Fibroblast of skin of left biceps (primary cell): ENCODE measurements around the gene PIK3R5.
"Not testable (repeated sequence)": the region's sequence is repeated elsewhere in the genome, so short reads cannot be mapped to it uniquely, and the experiment has no call there.

Experiments used
- DNase-seq, 2 experiments: peaks; one replicate each; pipeline ENCODE4 v3.0.0-alpha.2; 2013; ENCODE audit warnings: low read depth in 2 of 2

PIK3R5 gene, protein sequence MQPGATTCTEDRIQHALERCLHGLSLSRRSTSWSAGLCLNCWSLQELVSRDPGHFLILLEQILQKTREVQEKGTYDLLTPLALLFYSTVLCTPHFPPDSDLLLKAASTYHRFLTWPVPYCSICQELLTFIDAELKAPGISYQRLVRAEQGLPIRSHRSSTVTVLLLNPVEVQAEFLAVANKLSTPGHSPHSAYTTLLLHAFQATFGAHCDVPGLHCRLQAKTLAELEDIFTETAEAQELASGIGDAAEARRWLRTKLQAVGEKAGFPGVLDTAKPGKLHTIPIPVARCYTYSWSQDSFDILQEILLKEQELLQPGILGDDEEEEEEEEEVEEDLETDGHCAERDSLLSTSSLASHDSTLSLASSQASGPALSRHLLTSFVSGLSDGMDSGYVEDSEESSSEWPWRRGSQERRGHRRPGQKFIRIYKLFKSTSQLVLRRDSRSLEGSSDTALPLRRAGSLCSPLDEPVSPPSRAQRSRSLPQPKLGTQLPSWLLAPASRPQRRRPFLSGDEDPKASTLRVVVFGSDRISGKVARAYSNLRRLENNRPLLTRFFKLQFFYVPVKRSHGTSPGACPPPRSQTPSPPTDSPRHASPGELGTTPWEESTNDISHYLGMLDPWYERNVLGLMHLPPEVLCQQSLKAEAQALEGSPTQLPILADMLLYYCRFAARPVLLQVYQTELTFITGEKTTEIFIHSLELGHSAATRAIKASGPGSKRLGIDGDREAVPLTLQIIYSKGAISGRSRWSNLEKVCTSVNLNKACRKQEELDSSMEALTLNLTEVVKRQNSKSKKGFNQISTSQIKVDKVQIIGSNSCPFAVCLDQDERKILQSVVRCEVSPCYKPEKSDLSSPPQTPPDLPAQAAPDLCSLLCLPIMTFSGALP

DNA sequence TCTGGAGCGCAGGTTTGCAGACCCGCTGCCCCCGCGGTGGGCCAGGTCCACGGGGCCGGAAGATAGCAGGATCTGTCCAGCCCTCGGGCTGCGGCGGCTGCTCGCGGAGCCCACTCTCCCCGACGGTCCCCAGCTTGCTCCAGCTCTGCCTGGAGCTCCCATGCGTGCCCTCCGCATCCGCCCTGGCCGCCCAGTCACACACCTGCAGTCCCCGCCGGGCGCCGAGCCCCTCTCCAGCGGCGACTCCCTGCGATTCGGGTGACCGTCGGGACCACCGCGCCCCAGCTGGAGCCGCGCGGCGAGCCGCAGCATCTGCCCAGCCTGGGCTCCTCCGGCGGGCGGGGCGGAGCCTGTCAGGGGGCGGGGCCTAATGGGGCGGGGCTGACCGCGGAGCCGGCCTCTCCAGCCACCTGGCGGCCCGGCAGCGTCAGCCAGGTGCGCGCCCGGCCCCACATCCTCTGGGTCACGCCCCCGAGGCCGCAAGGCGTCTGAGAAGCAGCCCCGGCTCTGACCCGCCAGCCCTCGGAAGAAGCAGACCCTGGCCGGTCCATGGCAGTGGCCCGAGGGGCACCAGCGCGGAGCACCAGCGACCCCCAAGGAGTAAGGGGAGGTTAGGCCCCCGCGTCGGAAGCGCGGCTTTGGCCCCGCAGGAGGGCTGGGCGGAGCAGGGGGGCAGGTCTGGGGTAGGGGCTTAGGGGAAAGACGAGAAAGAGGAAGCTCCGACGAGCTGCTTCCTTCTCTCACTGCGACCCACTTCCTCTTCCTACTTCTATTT lies at the start of gene PIK3R5:
TSS of gene PIK3R5 (minus strand) at position 314 of the 775 bp plus-strand sequence. CDS start 54,213 bp downstream, outside the sequence.
- DNase-seq = no peak

DNA sequence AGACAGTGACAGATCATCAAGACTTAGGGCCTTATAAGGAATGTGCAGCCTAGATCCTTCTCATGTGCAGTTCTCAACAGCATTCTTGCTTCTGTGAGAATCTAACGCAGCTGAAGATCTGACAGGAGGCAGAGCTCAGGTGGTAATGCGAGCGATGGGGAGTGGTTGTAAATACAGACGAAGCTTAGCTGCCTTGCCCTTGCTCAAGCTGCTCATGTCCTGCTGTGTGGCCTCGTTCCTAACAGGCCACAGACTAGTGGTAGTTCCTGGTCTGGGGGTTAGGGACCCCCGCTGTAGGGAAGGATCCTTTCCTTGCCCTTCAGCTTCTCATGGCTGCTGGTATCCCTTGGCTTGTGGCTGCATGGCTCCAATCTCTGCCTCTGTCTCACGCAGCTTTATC lies 45.5 kb upstream of the PIK3R5 start:
- DNase-seq = no peak

DNA sequence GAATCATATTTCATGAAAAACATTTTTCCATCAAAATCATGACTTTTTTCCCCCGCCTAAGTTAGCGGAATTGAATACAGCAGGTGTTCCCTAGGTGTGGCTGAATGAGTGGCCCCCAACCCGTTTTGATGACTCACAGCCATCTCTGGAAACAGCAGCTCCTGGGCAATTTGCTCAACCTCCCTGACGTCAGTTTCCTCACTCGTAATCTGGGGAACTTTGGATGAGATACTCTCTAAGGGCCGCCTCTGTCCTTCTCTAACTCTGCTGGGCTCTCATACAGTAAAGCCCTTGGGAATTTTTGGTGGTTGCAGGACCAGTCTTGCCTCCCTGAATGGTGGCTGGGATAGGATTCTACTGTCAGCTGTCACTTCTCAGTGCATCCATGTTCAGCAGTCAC lies 44.2 kb upstream of the PIK3R5 start:
- DNase-seq = no peak

DNA sequence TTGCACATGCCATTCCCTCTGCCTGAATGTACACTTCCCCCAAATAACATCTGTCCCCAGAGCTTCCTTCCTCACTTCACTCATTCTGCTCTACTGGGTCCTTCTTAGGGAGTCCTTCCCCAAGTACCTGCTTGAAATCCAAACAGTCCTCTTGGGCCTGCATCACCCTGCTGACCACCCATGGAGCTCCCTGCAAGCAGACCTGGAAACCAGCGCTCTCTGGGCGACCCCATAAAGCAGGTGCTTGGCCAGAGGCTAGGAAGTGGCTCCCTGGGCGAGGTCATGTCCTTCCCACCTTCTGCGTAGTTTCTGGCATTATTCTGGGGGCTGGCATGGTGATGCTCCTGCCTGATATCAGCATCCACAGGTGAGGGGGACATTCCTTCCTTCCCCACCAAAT lies 43.6 kb upstream of the PIK3R5 start:
- no peak for DNase-seq

DNA sequence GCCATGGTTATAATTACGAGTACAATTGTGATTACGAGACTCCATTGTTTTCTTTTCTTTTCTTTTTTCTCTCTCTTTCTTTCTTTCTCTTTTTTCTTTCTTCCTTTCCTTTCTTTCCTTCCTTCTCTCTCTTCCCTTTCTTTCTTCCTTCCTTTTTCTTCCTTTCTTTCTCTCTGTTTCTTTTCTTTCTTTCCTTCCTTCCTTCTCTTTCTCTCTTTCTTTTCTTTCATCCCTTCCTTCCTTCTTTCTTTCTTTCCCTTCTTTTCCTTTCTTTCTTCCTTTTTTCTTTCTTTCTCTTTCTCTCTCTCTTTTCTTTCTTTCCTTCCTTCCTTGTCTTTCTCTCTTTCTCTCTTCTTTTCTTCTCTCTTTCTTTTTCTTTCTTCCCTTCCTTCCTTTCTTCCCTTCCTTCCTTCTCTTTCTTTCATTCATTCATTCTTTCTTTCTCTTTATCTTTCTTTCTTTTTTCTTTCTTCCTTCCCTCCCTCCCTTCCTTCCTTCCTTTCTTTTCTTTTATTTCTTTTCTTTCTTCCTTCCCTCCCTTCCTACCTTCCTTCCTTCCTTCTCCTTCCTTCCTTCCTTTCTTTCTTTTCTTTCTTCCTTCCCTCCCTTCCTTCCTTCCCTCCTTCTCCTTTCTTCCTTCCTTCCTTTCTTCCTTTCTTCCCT lies 41.7 kb upstream of the PIK3R5 start:
- DNase-seq = no peak

DNA sequence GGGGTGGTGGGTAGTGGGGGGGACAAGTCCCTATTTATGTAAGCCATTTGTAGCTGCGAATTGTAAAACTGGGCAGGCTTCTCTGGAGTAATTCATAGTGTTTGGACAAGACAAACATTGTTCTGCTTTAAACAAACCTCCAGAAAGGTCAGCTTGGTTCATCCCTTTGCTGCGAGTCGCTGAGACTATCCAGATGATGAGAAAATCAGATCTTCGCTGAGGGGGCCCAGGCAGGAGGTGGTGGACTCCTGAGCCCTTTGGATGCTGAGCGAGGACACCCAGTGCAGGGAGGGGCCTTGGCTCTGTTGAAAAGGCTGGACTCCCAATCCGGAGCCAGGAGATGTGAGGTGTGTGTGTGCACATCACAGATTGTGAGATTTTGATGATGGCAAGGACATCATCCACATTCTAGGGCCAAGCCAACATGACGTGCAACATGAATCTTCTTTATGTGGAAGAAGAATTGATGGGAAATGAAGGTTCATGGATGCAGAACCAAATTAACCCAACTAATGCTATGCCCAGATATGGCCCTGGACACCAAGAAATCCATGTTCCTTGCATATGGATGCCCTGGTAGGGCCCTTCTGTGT lies 40.8 kb upstream of the PIK3R5 start:
- no peak for DNase-seq

DNA sequence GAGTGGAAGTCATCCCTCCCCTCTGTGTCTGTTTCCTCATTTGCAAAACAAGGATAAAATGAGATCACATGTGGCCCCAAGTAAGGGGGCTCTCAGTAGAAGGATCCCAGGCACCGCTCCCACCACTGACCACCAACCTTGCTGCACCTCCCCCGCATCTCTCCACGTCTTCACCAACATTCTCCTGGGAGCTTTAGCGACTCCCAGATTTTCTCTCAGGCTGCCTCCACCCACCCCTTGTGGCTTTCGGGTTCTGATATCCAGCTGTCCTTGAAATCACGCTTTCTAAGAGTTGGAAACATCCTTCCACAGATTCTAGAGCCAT lies 39.4 kb upstream of the PIK3R5 start:
- DNase-seq = no peak

DNA sequence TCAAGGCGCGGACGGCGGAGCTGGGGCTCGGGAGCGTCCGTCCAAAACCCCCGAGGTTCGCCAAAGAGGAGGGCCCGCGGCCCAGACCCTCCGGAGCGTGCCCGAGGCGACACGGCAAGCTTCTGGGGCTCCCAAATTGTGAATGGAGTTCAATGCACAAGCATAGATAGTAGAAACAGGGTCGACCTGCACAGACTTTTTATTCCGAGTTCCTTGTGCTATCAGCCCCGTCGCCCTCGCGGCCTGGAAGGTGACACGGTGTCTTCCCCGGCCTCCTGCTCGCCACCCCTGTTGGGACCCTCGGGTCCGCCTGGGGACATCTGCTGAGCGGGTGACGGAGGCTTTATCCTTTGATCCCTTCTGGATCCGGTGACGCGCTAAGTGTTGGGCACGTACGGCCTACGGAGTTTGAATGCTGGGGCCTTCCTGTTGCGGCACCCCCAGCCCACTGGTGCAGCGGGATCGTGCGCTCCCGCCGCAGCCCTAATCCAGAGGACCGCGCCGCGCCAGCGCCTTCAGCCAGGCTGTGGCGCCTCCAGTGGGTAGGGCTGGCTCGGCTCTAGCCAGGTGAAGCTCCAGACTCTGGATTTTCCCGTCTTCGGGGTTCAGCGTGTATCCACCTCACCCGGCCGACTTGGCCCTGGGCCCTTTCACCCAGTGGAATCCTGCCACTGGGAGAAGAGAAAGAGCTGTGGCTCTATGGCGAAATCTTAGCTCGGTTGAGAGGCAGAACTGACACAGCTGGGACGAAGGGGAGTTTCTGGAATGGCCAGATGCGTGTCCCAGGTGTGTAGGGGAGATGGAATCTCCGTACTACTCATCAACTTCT lies 38.8 kb upstream of the PIK3R5 start:
- DNase-seq = no peak

DNA sequence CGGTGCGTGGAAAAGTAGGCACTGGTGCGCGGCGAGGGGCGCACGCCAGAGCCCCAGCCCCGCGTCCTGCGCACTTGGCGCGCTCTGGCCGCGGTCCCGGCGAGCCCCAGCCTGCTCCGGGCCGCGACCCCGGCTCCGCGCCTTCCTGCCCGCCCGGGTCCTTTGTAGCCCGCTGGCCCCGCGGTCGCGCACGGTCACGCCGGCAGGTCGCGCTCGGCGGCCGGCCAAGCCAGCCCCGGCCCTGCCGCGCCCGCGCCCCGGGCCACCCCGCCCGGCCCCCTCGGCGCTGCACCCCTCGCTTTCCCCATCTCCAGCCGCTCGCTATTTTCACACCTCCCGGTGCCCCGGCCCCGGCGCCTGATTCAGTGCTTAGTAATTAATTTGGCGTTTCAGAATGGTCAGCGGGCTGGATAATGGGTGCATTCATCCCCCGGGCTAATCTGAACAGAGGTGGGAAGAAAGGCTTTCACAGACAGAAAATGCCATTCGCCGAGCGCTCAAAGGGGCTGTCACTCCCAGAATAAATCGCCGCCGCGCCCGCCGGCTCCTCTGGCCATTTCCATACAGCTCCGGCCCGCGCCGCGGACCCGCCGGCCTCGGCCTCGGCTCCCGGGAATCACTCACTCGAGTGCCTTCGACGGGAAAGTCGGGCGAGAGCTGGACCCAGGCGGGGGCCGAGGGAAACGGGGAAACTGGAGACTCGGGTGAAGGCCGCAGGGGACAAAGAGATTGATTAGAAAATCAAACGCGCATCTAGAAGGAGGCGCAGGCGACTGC lies 38.0 kb upstream of the PIK3R5 start:
- DNase-seq = no peak

DNA sequence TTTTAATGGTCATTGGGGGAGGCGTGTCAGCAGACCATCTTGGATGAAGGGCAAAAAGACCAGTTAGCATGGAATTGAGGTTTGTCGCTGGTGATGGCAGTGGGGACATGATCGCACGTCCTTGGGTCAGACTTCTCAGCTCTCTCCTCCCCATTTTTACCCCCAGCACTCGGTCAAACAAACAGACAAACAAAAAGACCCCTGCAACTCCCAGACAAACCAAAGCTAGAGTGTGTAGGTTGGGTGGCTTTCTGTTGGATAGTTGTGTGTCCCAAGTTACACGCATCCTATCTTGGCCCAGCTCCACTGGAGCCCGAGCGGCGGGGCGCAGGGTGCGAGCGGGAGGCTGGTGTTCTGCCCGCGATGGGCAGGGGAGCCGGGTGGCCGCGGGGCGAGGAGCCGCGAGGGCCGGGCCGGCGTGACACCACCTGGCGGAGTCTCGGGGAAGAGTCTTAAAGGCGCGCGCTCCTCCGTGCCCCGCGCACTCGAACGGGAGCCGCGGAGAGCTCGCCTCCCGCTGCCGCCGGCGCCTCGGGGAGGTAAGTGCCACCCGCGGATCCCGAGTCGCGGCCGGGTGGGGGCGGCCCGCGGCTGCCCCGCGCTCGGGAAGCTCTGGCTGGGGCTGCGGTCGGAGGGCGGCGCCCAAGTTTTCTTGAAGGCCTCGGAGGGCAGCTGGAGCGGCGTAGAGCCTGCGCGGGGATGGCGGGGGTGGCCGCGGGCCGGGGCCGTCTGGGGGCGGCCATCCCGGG lies 37.3 kb upstream of the PIK3R5 start:
- no peak for DNase-seq

DNA sequence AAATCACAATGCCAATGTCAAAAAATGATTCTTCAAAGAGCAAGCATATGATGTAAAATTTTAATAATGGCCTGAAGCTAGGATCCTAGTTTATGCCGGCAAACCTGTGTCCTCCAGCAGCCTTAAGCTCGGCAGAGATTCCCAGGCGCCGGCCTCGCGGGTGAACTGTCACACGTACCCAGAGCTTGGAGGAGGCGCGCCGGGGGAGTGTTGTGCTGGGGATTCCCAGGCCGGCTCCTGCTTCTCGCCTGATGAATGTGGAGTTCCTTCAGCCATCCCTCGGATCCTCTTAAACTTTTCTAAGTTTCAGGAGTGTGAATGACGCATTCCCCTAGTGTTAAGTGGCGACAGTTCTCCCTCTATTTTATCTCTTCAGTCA lies 36.7 kb upstream of the PIK3R5 start:
- no peak for DNase-seq

DNA sequence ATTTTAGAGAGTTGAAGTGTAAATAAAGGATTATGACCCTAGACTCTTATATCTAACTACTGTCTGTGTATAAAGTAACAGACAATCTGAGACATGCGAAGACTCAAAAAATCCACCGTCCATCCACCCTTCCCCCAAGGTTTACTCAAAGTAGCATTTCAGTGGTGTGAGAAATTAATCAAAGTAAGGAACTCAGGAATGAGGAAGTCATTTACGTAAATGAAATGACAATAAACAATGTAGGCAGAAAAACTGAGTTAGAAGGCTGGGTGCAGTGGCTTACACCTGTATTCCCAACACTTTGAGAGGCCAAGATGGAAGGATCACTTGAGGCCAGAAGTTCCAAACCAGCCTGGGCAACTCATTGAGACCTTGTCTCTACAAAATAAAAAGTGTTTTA lies 36.1 kb upstream of the PIK3R5 start:
- DNase-seq = no peak

DNA sequence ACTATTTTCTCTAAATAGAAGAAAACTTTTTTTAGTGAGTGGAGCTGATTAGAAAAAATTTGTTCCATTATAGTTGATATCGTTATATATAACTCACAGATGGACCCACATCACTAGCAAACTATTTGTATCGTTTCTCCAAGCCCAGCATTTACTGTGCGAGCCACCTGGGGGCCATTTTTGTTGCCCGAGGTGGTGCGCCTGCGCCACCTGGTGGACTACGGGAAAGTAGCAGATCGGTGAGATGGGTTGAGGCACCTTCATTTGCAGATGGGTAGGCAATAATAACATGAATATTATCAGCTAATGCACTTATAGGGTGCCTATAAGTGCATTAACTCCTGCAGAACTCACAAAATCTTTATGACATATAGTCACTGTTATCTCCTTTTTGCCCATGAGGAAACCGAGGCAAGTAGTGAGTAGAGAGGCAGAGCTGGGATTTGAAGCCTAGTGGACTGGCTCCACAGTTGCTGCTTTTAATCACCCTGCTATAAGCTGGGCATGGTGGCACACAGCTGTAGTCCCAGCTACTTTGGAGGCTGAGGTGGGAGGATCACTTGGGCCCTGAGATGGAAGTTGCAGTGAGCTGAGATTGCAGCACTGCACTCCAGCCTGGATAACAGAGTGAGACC lies 32.6 kb upstream of the PIK3R5 start:
- peak in 1 of 2 experiments; percentile 8 for DNase-seq

DNA sequence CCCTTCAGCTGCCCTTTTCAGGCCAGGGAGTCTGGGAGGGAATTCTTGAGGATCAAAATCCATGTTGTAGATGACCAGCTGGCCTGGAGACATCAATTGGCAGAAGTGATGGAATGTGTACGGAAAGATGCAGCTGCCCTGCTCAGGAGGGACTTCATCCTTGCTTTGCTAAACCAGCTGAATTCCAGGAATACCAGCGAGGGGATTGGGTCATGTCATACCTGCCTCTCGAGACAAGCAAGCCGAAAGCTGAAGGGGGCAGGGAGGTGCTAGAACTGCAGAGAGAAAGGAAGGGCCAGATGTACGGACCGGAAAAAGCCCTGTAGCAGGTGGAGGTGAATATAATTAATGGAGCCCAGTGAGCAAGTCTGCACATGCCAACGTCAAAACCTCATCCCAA lies 30.2 kb upstream of the PIK3R5 start:
- no peak for DNase-seq

DNA sequence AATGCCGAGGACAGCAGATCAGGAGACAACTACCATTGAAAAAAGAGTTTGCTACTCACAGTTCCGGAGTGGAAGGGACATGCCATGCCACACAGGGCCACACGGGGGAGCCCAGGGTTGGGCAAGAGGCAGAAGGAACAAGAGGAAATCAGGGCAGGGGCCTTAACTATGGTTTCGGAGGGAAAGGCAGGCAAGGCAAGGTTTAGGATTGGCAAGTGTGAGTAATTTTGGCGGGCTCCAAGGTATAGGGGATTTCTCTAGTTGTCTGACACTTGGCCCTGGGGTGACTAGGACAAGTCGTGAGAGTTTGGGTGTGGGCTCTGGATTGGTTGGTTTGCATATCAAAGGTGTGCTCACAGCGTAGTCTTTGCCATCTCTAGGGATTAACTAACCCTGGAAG lies 28.8 kb upstream of the PIK3R5 start:
- peak; percentile 6 to 10 for DNase-seq

DNA sequence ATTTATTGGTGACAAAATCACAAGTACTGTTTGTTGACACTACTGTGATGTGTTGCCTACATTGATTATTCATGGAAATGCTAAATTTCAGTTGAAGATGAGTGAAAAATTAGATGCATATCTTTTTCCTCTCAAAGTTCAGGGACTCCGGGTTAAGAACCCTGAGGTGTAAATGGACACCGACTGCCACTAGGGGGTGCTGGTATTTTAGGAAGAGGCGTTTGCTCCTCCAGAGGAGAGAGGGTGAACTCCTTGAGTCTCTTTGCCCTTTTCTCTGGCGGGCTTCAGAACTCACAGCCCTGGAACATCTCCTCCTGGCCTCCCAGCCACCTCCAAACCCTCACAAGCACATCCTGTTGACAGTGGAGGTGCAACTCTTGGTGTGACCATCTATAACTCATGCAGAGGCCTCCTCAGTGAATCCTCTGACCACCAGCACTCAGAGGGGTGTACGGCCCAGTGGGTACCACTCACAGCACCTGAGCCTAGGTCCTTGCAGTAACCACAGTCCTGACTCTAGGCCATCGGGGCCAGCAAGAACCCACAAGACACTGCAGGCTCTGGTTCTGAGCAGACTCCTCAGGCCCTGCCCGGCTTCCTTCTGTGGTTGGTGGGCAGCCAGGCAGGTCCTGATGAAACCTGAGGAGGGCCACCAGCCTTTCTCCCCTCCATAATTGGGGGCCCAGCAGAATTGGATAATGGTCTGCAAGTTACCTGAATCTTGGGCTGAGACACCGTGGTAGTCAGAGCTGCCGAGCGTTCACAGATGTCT lies 26.2 kb upstream of the PIK3R5 start:
- DNase-seq = peak; percentile 14 to 19

DNA sequence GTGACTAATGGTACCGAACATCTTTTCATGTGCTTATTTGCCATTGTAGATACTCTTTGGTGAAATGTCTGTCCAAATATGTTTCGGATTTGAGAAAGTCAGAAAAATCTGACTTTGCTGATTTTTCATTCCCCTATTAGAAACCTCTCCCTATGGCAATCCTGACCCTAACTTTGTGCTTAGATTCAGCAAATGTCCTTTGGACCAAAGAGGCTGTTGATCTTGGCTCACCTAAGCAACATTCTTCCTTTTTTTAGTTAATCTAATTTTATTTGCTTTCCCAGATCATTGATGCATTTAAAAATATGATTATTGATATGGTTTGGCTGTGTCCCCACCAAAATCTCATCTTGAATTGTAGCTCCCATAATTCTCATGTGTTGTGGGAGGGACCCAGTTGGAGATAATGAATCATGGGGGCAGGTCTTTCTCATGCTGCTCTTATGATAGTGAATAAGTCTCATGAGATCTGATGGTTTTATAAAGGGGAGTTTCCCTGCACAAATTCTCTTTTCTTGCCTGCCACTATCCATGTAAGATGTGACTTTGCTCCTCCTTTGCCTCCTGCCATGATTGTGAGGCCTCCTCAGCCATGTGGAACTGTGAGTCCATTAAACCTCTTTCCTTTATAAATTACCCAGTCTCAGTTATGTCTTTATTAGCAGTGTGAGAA lies 22.9 kb upstream of the PIK3R5 start:
- not testable (repeated sequence) for DNase-seq
